Psoas muscle (tissue), 8 donors: Measurements from ENCODE around the gene SCNN1B. TPM values are rescaled to one million over a fixed set of nuclear protein-coding genes. Genes with fewer than 3 reads are reported as not detected.

Experiments
- ATAC-seq, 4 donors: fragments of 200-7000 bp; cut with Tn5 transposase; one replicate each; pipeline ENCODE4 v1.9.1; 2020; ENCODE audit warnings: moderate library complexity in 3 of 4, mild to moderate bottlenecking in 2 of 4
- DNase-seq, 2 donors: peaks; one replicate each; pipeline ENCODE4 v3.0.0-alpha.2; 2020
- H3K27ac ChIP-seq: fragments of 200-600 bp; one replicate; pipeline ENCODE4 v1.8.0; 2022
- H3K27me3 ChIP-seq, 3 donors: fragments of 200-600 bp in 1 of 3; one replicate each; pipeline versions ENCODE4 v1.6.1 to v1.8.0; 2013 to 2022; ENCODE audit warnings: low read length in 2 of 3, mild to moderate bottlenecking in 2 of 3, moderate library complexity in 1 of 3; ENCODE audit not compliant: insufficient read depth in 3 of 3
- H3K36me3 ChIP-seq, 2 donors: fragments of 200-600 bp in 1 of 2; one replicate each; pipeline versions ENCODE4 v1.6.1 to v1.8.0; 2013 to 2022; ENCODE audit warnings: low read depth in 1 of 2, mild to moderate bottlenecking in 1 of 2, moderate library complexity in 1 of 2; ENCODE audit not compliant: insufficient read depth in 1 of 2
- H3K4me1 ChIP-seq: fragments of 200-600 bp; one replicate; pipeline ENCODE4 v1.8.0; 2022
- H3K4me3 ChIP-seq: fragments of 200-600 bp; one replicate; pipeline ENCODE4 v1.8.0; 2022; ENCODE audit warnings: mild to moderate bottlenecking
- H3K9me3 ChIP-seq: fragments of 200-600 bp; one replicate; pipeline ENCODE4 v1.8.0; 2022
- WGBS, 3 donors: extraction: QIAGEN DNeasy Blood & Tissue Kit; methylation state at CpG; one replicate each; pipeline versions ENCODE4 v1.1.6 to v1.1.7; 2013; 5-methylcytosine and 5-hydroxymethylcytosine counted together
- intact Hi-C, 2 donors: fragments of 100-400 bp; cut with DNase I; formaldehyde crosslinking; loops; one replicate each; pipeline versions ENCODE4 v1.11.0 to v1.14.2; 2022
- polyA plus RNA-seq, 3 donors: library from polyadenylated mRNA; stranded (reverse); fragments of 200-250 nt; gene quantifications; one replicate each; pipeline ENCODE4 v1.2.3, GENCODE V29; 2013
- total RNA-seq, 4 donors: library from RNA; stranded (reverse); fragmentation: NEBNext Ultra II Directional in 2 of 4; extraction: Animal tissue kit (Norgen Biotek cat#: 25700) in 2 of 4; gene quantifications; one replicate each; pipeline versions ENCODE4 v1.2.1 to v1.2.4, GENCODE V29; 2021 to 2023
- TF ChIP-seq, protein P1 (sequence below): fragments of 200-600 bp; IDR thresholded peaks from one replicate; pipeline ENCODE4 v1.8.0; 2022; ENCODE audit warnings: antibody characterized with exemption
- donor health status: healthy with polysubstance abuse.
- donor health status: DM: no; HTN: no; CAD: no; lungs with moderate emphysema.
- donor health status: Bipolar disorder and iron deficiency.
- donor health status: healthy.
- donor health status: DM: yes; HTN: yes; CAD: no.
- donor health status: DM: no; HTN: no; CAD: no.
- donor health status: DM: no; HTN: no; CAD: no.
- donor health status: DM: yes; HTN: yes; CAD: no.

SCNN1B gene
- total and polyA plus RNA-seq, 7 donors, result 0.10 to 0.76 (median 0.51) TPM

DNA sequence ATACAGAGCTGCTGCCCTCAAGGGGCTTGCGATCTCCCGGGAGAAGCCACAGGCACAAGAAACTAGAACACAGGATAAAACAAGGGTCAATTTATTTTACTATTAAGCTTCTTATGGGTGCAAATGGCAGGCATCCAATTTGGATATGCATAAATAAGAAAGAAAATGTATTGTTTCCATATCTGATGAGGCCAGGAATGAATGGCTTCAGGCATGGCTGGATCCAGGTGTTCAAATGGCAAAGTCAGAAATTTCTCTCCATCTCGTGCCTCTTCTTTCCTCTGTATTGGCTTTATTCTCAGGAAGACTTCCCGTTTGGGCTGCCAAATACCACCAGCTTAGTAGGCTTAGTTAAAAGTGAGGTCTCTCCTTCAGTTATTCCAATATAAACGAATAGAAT, 43.1 kb downstream of the SCNN1B start:
- H3K27ac ChIP-seq, result no peak overlapping the region
- ATAC-seq, result no peak
- DNase-seq, result no peak
- H3K27me3 ChIP-seq, result no peaks in the 10 kb centered on the region
- H3K9me3 ChIP-seq, result no peaks in the 10 kb centered on the region
- intact Hi-C loops, result no loop called here
- TF ChIP-seq, protein P1, sequence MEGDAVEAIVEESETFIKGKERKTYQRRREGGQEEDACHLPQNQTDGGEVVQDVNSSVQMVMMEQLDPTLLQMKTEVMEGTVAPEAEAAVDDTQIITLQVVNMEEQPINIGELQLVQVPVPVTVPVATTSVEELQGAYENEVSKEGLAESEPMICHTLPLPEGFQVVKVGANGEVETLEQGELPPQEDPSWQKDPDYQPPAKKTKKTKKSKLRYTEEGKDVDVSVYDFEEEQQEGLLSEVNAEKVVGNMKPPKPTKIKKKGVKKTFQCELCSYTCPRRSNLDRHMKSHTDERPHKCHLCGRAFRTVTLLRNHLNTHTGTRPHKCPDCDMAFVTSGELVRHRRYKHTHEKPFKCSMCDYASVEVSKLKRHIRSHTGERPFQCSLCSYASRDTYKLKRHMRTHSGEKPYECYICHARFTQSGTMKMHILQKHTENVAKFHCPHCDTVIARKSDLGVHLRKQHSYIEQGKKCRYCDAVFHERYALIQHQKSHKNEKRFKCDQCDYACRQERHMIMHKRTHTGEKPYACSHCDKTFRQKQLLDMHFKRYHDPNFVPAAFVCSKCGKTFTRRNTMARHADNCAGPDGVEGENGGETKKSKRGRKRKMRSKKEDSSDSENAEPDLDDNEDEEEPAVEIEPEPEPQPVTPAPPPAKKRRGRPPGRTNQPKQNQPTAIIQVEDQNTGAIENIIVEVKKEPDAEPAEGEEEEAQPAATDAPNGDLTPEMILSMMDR, result no peak
- no peak overlapping the region for H3K4me3 ChIP-seq
- H3K36me3 ChIP-seq, result no peaks in the 10 kb centered on the region
- WGBS, 3 donors, result 70 to 79% (median 78%) methylated on average over 5 of the region's 5 CpGs
- no peaks in the 10 kb centered on the region for H3K4me1 ChIP-seq

DNA sequence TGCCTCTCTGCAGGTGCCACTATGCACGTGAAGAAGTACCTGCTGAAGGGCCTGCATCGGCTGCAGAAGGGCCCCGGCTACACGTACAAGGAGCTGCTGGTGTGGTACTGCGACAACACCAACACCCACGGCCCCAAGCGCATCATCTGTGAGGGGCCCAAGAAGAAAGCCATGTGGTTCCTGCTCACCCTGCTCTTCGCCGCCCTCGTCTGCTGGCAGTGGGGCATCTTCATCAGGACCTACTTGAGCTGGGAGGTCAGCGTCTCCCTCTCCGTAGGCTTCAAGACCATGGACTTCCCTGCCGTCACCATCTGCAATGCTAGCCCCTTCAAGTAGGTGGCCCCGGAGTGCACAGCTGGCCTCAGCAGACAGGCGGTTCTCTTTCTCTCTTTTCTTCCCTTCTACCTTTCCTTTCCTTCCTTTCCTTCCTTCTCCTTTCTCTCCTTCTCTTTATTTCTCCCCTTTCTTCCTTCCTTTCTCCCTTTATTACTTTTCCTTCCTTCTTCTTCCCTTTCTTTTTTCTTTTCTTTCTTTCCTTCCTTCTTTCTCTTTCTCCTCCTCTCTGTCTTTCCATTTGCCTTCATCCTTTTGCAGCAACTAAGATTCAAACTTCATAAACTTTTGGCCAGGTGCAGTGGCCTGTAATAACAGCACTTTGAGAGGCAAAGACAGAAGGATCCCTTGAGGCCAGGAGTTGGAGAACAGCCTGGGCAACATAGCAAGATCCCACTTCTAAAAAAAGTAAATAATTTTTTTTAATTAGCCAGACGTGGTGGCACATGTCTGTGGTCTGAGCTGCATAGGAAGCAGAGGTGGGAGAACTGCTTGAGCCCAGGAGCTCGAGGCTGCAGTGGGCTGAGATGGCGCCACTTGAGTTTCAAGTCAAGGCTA, 46.7 kb downstream of the SCNN1B start:
- no peak overlapping the region for H3K4me3 ChIP-seq
- intact Hi-C loops, result no loop called here
- DNase-seq (no peak), ATAC-seq (no peak)
- 47 to 53% (median 52%) methylated on average over 18 of the region's 18 CpGs for WGBS, 3 donors
- no peaks in the 10 kb centered on the region for H3K4me1 ChIP-seq
- H3K9me3 ChIP-seq, result no peaks in the 10 kb centered on the region
- H3K27ac ChIP-seq, result no peak overlapping the region
- no peaks in the 10 kb centered on the region for H3K36me3 ChIP-seq
- TF ChIP-seq, protein P1, result peak; percentile 11
- no peaks in the 10 kb centered on the region for H3K27me3 ChIP-seq

- TF ChIP-seq, protein P1, result no peak
- 74 to 85% (median 77%) methylated on average over 5 of the region's 5 CpGs for WGBS, 3 donors
- no peak overlapping the region for H3K4me3 ChIP-seq
- H3K27me3 ChIP-seq, result no peaks in the 10 kb centered on the region
- H3K9me3 ChIP-seq, result no peaks in the 10 kb centered on the region
- intact Hi-C loops, result loop anchor here in 1 of 2 donors (10.0 kb wide), 1 partner anchor 47 kb away; the partner anchor contains the start of gene SCNN1B
- no peaks in the 10 kb centered on the region for H3K36me3 ChIP-seq
- H3K4me1 ChIP-seq, result no peaks in the 10 kb centered on the region
- DNase-seq, result no peak
- no peak for ATAC-seq
- H3K27ac ChIP-seq, result no peak overlapping the region
Observed at GRCh38 chr16:23351360-23351759, 49.3 kb downstream of the SCNN1B start.

DNA sequence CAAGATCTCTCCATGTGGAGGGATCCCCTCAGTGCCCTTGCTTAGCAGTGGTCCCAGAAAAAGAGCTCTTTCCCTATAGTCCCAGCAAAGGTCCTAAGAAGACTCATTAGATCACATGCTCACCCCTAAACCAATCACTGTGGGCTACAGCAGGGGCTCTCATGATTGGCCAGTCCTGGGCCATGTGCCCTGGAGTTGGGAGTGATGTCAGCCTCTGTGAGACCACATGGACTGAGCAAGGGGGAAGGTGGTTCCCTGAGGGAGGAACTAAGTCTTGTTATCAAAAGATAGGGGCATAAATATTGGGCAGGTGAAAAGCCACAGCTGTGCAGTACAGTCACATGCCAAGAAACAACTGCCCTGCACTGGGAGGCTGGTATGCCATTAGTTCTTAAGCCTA, 51.3 kb downstream of the SCNN1B start:
- ATAC-seq (no peak), DNase-seq (no peak)
- no peaks in the 10 kb centered on the region for H3K4me1 ChIP-seq
- no peak overlapping the region for H3K4me3 ChIP-seq
- H3K9me3 ChIP-seq, result no peaks in the 10 kb centered on the region
- TF ChIP-seq, protein P1, result no peak
- intact Hi-C loops, result loop anchor here in 1 of 2 donors (10.0 kb wide), 1 partner anchor 49 kb away; the partner anchor contains the start of gene SCNN1B
- no peak overlapping the region for H3K27ac ChIP-seq
- H3K36me3 ChIP-seq, result no peaks in the 10 kb centered on the region
- H3K27me3 ChIP-seq, result no peaks in the 10 kb centered on the region
